GM18870 (cell line): ENCODE results near the gene KRT79.
"Not testable (repeated sequence)": the region's sequence is repeated elsewhere in the genome, so short reads cannot be mapped to it uniquely, and the experiment has no call there.

Experiments used
- ATAC-seq: cut with Tn5 transposase; IDR thresholded peaks from one replicate; pipeline ENCODE4 v1.9.1; 2021; ENCODE audit warnings: moderate library complexity; ENCODE audit not compliant: unreplicated experiment

Gene KRT79

GRCh38 chr12:52861511-52861910 is 27.4 kb upstream of the KRT79 start:
- ATAC-seq: no peak

- ATAC-seq: no peak
Measured at GRCh38 chr12:52860102-52860823, 26.2 kb upstream of the KRT79 start.

DNA sequence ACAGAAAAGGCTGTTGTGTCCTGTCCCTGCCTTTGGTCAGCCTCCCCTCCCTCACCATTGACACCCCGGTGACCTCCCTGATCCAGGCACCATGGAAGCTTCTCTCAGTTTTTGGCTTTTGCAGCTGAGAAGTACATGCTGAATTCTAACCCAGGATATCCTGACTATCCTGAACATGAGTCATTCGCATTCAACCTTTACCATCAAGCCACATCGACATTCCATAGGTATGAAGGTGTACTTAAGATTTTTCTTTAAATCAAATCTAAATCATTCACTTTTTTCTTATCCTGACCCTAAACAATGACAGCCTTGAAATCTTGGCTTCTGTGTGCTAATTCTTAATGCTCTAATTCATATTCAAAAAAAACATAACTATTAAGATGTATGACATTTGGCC is 23.4 kb upstream of the KRT79 start:
- ATAC-seq: no peak

DNA sequence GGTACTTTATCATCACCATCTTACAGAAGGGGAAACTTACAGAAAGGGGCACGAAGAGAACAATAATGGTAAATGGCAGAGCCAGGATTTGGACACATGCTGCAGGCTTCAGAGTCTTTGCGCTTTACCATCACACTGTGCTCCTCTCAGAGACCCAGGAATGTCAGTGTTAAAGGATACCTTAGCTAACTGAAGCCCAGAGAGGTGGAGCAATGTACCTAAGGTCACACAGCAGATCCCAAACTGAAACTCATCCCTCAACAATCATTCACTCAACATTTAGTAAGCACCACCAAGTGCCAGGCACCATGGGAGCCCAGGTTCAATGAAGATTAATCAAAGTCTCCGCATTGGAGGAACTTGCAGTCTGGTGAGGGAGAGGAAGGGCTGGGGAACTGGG is 22.7 kb upstream of the KRT79 start:
- no peak for ATAC-seq

DNA sequence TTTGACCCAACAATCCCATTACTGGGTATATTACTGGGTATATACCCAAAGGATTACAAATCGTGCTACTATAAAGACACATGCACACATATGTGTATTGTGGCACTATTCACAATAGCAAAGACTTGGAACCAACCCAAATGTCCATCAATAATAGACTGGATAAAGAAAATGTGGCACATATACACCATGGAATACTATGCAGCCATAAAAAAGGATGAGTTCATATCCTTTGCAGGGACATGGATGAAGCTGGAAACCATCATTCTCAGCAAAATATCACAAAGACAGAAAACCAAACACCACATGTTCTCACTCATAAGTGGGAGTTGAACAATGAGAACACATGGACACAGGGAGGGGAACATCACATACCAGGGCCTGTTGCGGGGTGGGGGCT is 22.0 kb upstream of the KRT79 start:
- ATAC-seq: not testable (repeated sequence)

GRCh38 chr12:52851787-52852186 is 17.7 kb upstream of the KRT79 start:
- ATAC-seq: no peak

- ATAC-seq: no peak
Measured at GRCh38 chr12:52850681-52851080, 16.6 kb upstream of the KRT79 start.

DNA sequence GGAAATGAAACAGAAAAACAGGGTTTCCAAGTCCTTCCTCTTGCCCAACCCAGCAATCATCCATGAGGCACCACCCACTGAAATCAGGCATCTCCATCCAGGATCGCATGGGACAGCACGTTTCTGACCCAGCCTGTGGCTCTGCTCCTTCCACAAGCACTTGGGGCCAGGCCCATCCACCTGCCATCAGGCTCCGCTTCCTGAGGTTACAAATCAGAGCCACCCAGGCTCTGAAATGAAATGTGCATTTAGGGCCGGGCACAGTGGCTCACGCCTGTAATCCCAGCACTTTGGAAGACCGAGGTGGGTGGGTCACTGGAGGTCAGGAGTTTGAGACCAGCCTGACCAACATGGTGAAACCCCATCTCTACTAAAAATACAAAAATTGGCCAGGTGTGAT is 15.4 kb upstream of the KRT79 start:
- ATAC-seq: no peak

DNA sequence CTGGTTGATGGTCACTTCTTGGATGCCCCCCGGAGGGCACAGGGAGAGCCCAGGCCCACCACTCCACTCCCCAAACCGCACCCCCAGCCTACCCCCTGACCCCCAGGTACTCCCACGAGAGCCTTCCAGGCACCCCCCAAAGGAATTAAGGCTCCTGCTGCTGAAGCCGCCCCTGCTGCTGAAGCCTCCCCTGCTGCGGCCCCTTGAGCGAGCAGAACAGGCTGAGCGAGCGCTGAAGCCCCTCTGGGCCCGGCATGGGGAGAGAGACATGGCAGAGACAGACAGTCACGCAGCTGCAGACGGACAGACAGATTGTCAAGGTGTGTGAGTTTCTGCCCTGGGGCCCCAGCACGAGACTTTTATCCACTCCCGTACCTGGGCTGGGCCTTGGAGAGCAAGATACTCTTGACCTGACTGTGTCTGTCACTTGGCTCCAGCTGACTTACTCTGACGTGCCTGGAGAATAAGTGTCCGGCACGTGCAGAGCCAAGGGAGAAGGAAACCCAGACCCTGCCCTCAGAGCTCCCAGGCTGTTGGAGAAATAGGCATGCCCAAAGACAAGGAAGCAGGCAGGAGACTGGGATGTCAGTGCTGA is 14.6 kb upstream of the KRT79 start, which contains the start of gene KRT78:
KRT78 (minus strand) TSS at position 334 of the 595 bp plus-strand sequence; CDS start at position 270, 64 bp downstream.
- no peak for ATAC-seq

GRCh38 chr12:52847335-52848102 is 13.4 kb upstream of the KRT79 start:
- no peak for ATAC-seq

GRCh38 chr12:52846356-52846970 is 12.4 kb upstream of the KRT79 start:
- no peak for ATAC-seq

DNA sequence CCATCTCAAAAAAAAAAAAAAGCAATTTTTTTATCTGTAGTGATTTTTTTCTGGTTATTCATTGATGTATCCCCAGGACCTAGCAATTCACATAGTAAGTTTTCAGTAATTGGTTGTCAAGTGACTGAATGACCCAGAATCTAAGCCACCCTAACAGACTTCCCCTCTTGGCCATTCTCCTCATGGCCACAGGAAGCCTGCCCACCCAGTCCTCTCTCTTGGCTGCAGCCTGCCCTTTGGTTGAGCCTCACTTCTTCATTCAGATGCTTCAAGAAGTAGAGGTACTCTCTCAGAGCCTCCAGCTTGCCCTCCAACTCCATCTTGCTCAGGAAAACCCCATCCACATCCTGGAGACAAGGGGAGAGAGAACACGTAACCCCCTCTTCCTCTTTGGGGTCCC is 11.8 kb upstream of the KRT79 start:
- ATAC-seq: no peak

DNA sequence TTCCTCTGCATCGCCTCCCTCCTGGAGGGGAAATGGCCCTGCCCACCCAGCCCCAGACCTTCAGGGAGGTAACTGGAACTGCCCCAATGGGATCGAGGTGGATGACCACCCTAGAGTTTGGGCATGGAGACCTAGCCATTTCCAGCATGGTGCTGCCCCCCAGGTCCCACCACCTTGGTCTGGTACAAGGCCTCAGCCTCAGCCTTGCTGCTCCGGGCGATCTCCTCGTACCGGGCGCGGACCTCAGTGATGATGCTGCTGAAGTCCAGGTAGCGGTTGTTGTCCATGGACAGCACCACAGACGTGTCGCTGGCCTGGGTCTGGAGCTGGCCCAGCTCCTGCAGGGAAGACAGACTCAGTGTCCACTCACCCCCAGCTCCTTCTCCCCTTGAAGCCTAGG is 10.3 kb upstream of the KRT79 start:
- no peak for ATAC-seq

DNA sequence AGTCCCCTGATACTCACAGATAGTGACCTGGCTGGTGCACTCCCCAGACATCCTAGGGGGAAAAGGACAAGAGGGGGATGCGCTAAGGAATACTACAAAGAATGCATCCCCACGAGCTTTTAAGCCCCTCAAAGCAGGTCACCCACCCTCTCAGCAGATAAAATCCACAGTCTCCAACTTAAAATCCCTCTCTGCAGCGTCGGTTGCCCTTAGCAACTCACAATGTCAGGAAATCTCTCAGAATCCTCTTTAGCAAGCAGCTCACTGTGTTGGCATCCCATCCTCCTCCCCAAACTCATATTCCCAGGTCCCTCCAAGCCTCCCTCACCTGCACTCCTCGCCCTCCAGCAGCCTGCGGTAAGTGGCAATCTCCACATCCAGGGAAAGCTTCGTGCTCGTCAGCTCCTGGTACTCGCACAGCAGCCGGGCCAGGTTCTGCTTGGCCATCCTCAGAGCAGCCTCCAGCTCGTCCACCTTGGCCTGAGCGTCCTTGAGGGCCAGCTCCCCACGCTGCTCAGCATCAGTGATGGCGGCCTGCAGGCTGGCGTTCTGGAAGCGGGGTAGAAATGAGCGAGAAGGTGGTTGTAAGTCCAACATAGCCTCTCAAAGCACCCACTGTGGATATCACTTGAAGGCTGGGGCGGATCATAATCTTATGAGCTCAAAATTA is 5.5 kb upstream of the KRT79 start:
- ATAC-seq: no peak

DNA sequence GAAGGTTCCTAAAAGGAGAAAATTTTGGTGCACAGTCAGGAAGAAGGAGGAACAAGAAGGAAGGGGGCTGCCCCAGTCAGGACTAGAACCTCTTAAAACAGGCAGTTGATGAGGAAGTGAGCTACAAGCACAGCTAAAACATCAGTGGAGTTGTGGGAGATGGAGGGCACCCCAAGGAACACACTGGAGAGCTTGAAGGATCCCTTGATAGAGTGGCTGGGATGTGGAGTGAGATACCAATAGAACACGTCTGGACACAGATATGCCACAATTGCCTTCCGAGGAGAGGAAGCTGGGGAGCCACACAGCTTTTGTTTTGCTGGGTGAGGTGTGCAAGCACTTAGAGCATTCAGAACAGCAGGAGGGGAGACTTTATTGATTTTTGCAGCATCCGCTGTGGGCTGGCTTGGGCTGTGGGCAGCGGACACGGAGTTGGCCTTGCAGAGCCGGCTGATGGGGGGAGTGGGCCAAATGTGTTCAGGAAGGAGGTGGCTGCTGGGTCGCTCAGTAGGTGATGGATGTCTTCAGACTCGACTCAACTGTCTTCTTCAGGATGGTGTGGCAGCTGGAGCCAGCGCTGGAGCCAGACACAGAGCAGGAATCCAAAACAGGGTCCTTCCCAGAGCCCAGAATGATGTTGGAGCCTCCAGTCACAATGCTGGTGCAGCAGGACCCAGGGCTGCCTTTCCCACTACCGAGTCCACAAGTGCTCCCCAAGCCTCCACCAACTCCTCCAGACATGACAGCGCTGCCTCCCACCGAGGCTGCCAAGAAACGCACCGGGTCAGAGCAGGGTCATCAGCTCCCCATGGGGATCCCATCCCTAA is 4.7 kb upstream of the KRT79 start:
- no peak for ATAC-seq

DNA sequence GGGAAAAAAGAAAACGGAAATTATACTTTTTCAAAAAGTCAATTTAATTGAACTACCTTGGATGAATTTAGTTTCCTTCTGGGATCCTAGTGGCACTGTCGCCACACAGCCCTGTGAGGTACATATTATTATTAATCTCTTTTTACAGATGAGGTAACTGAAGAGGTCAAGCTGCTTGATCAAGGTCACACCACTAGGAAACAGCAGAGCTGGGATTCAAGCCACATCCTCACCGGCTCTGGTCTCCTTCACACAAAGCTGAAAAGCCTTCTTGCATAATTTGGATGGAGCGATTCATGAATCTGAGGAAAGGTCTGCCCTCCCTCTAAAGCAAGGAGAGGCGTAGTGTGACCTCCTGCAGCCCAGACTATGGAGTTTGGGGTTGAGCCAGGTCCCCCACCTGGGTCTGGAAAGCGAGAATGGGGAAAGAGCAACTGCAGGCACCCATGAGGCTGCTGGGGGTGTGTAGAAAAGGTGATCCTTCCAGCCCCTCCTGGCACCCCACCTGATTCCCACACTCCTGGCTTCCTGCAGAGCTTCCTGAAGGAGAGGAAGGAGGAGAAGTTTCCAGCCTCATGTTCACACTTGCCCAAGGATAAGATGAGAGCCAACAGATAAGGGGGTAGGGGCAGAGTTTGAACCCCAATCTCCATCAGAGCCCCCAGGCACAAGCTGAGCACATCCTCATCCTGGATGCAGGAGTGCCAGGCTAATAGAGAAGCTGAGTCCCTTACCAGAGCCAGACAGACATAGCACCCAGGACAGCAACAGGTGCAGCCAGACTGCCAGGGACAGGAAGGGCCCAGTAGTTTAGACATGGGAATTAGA is 3.9 kb upstream of the KRT79 start:
- no peak for ATAC-seq

DNA sequence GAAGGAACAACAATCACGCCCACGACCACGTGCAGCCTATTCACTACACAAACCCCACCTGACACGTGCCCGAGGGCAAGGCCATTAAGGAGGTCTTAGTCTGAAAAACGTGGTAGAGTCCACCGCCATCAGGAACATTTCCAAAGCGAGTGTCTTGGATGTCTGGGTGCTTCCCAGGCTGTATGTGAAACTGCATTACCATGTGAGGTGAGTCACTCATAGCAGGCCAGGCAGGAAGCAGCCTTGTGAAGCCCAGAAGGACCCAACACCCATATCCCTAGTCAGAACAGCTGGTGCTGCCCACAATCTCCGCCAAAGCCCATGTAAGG is 3.3 kb upstream of the KRT79 start:
- no peak for ATAC-seq

DNA sequence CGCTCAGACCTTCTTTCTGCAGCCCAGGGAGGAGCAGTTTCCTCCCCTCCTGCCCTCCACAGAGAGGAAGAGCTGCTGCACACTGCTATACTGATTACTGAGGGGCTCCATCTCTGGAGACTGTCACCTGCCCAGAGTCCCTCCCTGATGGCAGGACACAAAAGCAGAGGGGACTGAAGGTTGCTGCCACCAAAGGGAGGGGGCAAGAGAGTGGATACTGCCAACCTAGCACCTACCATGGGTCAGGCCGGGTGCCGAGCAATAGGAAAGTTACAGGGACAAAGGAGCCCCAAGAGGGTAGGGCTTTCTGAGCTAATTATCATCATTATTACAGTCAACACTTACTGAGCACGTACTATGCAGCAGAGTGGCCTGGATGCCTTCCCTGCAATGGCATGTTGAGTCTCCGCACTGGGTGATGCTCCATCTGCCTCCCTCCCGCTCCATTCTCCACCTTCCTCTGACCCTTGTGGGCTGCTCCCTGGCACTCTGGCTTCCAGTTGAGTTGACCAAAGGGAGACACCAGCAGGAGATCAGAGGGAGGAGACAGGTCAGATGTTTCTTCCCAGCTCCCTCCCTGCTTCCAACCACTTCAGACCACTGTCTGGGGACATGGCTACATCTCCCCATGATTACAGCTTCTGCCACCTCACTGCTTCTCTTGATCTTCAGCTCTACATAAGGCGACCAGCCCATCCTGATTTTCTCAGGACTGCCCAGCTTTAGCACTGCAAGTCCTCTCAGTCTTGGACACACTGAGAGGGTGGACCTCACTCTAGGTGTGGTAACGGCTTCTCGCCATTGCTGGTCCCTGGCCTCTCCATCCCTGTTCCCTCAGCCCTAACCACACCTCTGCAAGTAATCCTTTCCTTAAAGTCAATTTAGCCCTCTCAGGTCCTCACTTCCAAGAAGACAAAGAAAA is 2.6 kb upstream of the KRT79 start:
- no peak for ATAC-seq
